Activated CD8-positive, alpha-beta memory T cell treated with anti-CD3 and anti-CD28 coated beads, Interleukin-2, amount 10 ng/mL, durations not matched to agents 7 days and 5 days (primary cell): ENCODE data around the gene SMYD4. TPM values are rescaled to one million over a fixed set of nuclear protein-coding genes. Genes with fewer than 3 reads are reported as not detected.
"Not testable (repeated sequence)": the region's sequence is repeated elsewhere in the genome, so short reads cannot be mapped to it uniquely, and the experiment has no call there.

Experiments
- ATAC-seq: fragments of 150-1000 bp; cut with Tn5 transposase; one replicate; pipeline ENCODE4 v1.10.0; 2021; ENCODE audit warnings: moderate library complexity
- CTCF ChIA-PET: fragments of 350-600 bp; sonication (Branson Sonifier 250); formaldehyde crosslinking; loops from one replicate; lab custom pipeline; 2021; ENCODE audit warnings: antibody characterized with exemption; lab: Charles Lee
- DNase-seq: peaks from one replicate; pipeline ENCODE4 v3.0.0-alpha.2; 2020
- H3K27ac Mint-ChIP-seq: one replicate; pipeline ENCODE4 v1.8.0; 2021; ENCODE audit warnings: mild to moderate bottlenecking, mixed read lengths
- H3K27me3 Mint-ChIP-seq: one replicate; pipeline ENCODE4 v1.8.0; 2021; ENCODE audit warnings: mixed read lengths
- H3K36me3 Mint-ChIP-seq: one replicate; pipeline ENCODE4 v1.8.0; 2021; ENCODE audit warnings: mild to moderate bottlenecking, mixed read lengths
- H3K4me1 Mint-ChIP-seq: one replicate; pipeline ENCODE4 v1.8.0; 2021; ENCODE audit warnings: mixed read lengths
- H3K4me3 Mint-ChIP-seq: one replicate; pipeline ENCODE4 v1.8.0; 2021; ENCODE audit warnings: mild to moderate bottlenecking, moderate library complexity, mixed read lengths
- H3K9me3 Mint-ChIP-seq: one replicate; pipeline ENCODE4 v1.8.0; 2022; ENCODE audit warnings: low read depth, mixed read lengths
- total RNA-seq, 2 experiments: library from RNA; stranded (reverse); gene quantifications; one replicate each; pipeline ENCODE4 v1.2.3, GENCODE V29; 2021

The SMYD4 gene
- total RNA-seq, 2 experiments from 2014 or later, result 34.7 to 45.4 TPM

- Mint-ChIP-seq H3K4me3 (no peak overlapping the region), H3K9me3 (no peaks in the 10 kb centered on the region), H3K36me3 (peaks cover 14% of the 10 kb centered on the region), H3K27ac (no peak overlapping the region), H3K4me1 (no peaks in the 10 kb centered on the region), H3K27me3 (no peaks in the 10 kb centered on the region)
- DNase-seq (no peak), ATAC-seq (no peak)
- CTCF ChIA-PET, result interaction anchor here (1.0 kb wide), 1 partner anchor 90 kb away, joined by 4 read pairs; no protein-coding TSS in a partner anchor
Measured at GRCh38 chr17:1810450-1811103, 19.1 kb downstream of the SMYD4 start.

GRCh38 chr17:1809815-1810214 is 19.9 kb downstream of the SMYD4 start:
- H3K27me3 Mint-ChIP-seq, H3K4me3 Mint-ChIP-seq, DNase-seq, H3K27ac Mint-ChIP-seq, H3K9me3 Mint-ChIP-seq, ATAC-seq, H3K4me1 Mint-ChIP-seq: not testable (repeated sequence)
- H3K36me3 Mint-ChIP-seq, result peaks cover 16% of the 10 kb centered on the region
- CTCF ChIA-PET, result interaction anchor here (0.8 kb wide), 1 partner anchor 607 kb away, joined by 3 read pairs; no protein-coding TSS in a partner anchor

DNA sequence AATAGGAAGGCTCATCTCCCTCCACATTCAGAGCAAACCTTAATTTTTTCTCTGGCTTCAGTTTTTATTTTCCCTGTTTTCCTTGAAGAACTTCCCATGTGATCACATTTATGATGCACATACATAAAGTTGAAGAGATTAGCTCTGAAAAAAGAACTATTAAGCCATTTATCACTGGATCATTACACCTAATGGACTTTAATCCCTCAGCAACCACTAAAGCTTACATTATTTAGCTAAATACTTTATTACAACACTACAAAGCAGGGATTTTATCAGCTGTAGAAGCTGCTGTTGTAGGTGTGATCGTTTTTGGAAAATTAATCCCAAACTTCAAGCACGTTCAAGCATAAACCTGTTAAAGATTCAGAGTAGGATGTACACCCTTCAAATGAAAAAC is 21.1 kb downstream of the SMYD4 start:
- Mint-ChIP-seq H3K9me3 (no peaks in the 10 kb centered on the region), H3K27me3 (no peaks in the 10 kb centered on the region), H3K27ac (no peak overlapping the region), H3K4me3 (no peak overlapping the region), H3K36me3 (peaks cover 22% of the 10 kb centered on the region), H3K4me1 (no peaks in the 10 kb centered on the region)
- no peak for DNase-seq
- CTCF ChIA-PET, result no interaction called here
- ATAC-seq, result no peak

DNA sequence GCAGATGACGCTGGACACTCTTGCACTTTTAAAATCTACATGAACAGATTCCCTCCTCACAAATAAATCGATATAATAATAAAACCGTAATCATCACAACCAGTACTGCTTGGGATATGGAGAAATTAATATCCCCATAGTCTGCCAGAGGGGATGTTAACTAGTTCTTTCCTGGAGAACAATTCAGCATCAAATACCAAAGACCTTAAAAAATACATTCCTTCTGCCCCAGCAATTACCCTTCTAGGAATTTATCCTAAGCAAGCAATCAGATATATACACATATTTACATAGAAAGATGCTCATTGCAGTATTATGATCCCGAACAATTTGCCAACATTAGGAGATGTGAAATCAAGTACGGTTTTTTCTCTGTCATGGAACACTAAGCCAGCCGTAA is 21.8 kb downstream of the SMYD4 start:
- Mint-ChIP-seq H3K4me1 (no peaks in the 10 kb centered on the region), H3K27ac (no peak overlapping the region), H3K27me3 (no peaks in the 10 kb centered on the region), H3K36me3 (peaks cover 25% of the 10 kb centered on the region), H3K4me3 (no peak overlapping the region), H3K9me3 (no peaks in the 10 kb centered on the region)
- DNase-seq, result no peak
- CTCF ChIA-PET, result no interaction called here
- ATAC-seq, result no peak

- peaks cover 26% of the 10 kb centered on the region for H3K36me3 Mint-ChIP-seq
Measured at GRCh38 chr17:1803280-1803679, 26.4 kb downstream of the SMYD4 start.

DNA sequence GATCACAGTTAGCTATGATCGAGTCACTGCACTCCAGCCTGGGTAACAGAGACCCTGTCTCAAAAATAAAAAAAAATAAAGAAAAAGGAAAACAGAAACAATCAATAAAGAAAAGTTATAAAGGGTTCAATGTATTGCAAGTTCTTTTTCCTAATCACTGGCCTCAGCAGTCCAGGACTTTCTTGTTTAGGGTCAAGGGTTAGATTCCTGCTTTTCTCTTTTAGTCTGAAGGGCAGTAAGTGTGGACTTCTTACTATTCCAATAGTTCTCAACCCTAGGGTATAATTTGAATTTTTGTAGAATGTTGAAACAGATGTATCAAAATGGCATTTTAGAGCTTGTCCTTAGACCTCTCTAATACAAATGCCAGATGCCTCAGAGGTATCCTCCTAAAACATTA is 27.3 kb downstream of the SMYD4 start:
- Mint-ChIP-seq H3K27ac (no peak overlapping the region), H3K36me3 (peaks cover 21% of the 10 kb centered on the region), H3K4me3 (no peak overlapping the region), H3K27me3 (no peaks in the 10 kb centered on the region), H3K4me1 (peaks cover under 1% of the 10 kb centered on the region), H3K9me3 (no peaks in the 10 kb centered on the region)
- DNase-seq, result no peak
- CTCF ChIA-PET, result no interaction called here
- no peak for ATAC-seq

More at GRCh38 chr17:1803280-1803679, 26.4 kb downstream of the SMYD4 start:
- ATAC-seq, result no peak
- CTCF ChIA-PET, result interaction anchor here (0.7 kb wide), 1 partner anchor 134 kb away, joined by 4 read pairs; no protein-coding TSS in a partner anchor
- H3K4me1 Mint-ChIP-seq, result no peaks in the 10 kb centered on the region
- no peaks in the 10 kb centered on the region for H3K27me3 Mint-ChIP-seq
- no peak overlapping the region for H3K27ac Mint-ChIP-seq
- no peak for DNase-seq
- H3K4me3 Mint-ChIP-seq, result no peak overlapping the region
- H3K9me3 Mint-ChIP-seq, result no peaks in the 10 kb centered on the region

- no peak for ATAC-seq
- Mint-ChIP-seq H3K27me3 (no peaks in the 10 kb centered on the region), H3K27ac (no peak overlapping the region), H3K4me1 (peaks cover 2% of the 10 kb centered on the region), H3K9me3 (no peaks in the 10 kb centered on the region), H3K4me3 (no peak overlapping the region), H3K36me3 (peaks cover 28% of the 10 kb centered on the region)
- DNase-seq, result no peak
- CTCF ChIA-PET, result interaction anchor here (0.8 kb wide), 1 partner anchor 79 kb away, joined by 3 read pairs; no protein-coding TSS in a partner anchor
Measured at GRCh38 chr17:1800712-1801111, 29.0 kb downstream of the SMYD4 start.

DNA sequence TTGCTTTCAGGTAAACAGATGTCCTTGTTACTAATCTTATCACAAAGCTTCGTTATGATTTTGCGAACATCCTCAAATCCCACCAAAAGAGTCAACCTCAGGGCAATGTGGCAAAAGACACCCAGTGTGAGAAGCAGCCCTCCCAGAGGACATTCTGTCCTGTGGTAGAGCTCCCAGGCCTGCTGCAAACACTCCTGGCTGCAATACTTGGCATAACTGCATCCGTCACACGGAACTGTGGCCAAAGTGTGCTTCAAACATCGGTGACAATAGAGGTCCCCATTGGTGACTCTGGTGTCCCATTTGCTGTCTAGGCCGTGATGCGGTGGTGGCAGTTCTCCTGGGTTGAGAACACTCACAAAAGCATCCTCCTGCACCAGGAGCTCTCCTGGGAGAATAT is 29.5 kb downstream of the SMYD4 start:
- H3K4me1 Mint-ChIP-seq, result peaks cover 2% of the 10 kb centered on the region

GRCh38 chr17:1797846-1798245 is 31.9 kb downstream of the SMYD4 start:
- H3K4me1 Mint-ChIP-seq, H3K9me3 Mint-ChIP-seq, DNase-seq, H3K27me3 Mint-ChIP-seq, H3K27ac Mint-ChIP-seq, H3K4me3 Mint-ChIP-seq, ATAC-seq: not testable (repeated sequence)
- CTCF ChIA-PET, result interaction anchor here (0.9 kb wide), 1 partner anchor 81 kb away, joined by 3 read pairs; no protein-coding TSS in a partner anchor
- peaks cover 20% of the 10 kb centered on the region for H3K36me3 Mint-ChIP-seq

More for the DNA sequence above, 29.5 kb downstream of the SMYD4 start:
- H3K27ac Mint-ChIP-seq, result no peak overlapping the region
- CTCF ChIA-PET, result interaction anchor here (0.8 kb wide), 1 partner anchor 79 kb away, joined by 3 read pairs; no protein-coding TSS in a partner anchor
- peaks cover 27% of the 10 kb centered on the region for H3K36me3 Mint-ChIP-seq
- no peak overlapping the region for H3K4me3 Mint-ChIP-seq
- H3K27me3 Mint-ChIP-seq, result no peaks in the 10 kb centered on the region
- no peaks in the 10 kb centered on the region for H3K9me3 Mint-ChIP-seq
- DNase-seq (no peak), ATAC-seq (no peak)

- no peak overlapping the region for H3K4me3 Mint-ChIP-seq
- H3K36me3 Mint-ChIP-seq, result peaks cover 20% of the 10 kb centered on the region
- no peaks in the 10 kb centered on the region for H3K9me3 Mint-ChIP-seq
- no peak for DNase-seq
- peaks cover 6% of the 10 kb centered on the region for H3K4me1 Mint-ChIP-seq
- CTCF ChIA-PET, result interaction anchor here (0.9 to 1.2 kb wide), 2 partner anchors 76 to 81 kb away, joined by 3 read pairs; no protein-coding TSS in a partner anchor
- H3K27ac Mint-ChIP-seq, result peak overlapping the region; percentile 63
- ATAC-seq, result no peak
- H3K27me3 Mint-ChIP-seq, result no peaks in the 10 kb centered on the region
Measured at GRCh38 chr17:1797323-1797722, 32.4 kb downstream of the SMYD4 start.

- Mint-ChIP-seq H3K9me3 (no peaks in the 10 kb centered on the region), H3K36me3 (peaks cover 20% of the 10 kb centered on the region), H3K27me3 (no peaks in the 10 kb centered on the region), H3K4me1 (peaks cover 6% of the 10 kb centered on the region), H3K27ac (no peak overlapping the region), H3K4me3 (no peak overlapping the region)
- CTCF ChIA-PET, result interaction anchor here (1.2 kb wide), 1 partner anchor 76 kb away, joined by 3 read pairs; no protein-coding TSS in a partner anchor
- ATAC-seq, result no peak
- no peak for DNase-seq
Measured at GRCh38 chr17:1796800-1797199, 32.9 kb downstream of the SMYD4 start.

GRCh38 chr17:1793447-1793806 is 36.3 kb downstream of the SMYD4 start:
- peaks cover 6% of the 10 kb centered on the region for H3K4me1 Mint-ChIP-seq
- CTCF ChIA-PET, result interaction anchor here (1.4 kb wide), 1 partner anchor 77 kb away, joined by 4 read pairs; no protein-coding TSS in a partner anchor
- peak overlapping the region; percentile 46 for H3K27ac Mint-ChIP-seq
- ATAC-seq, result no peak
- H3K36me3 Mint-ChIP-seq, result peaks cover 20% of the 10 kb centered on the region
- H3K27me3 Mint-ChIP-seq, result no peaks in the 10 kb centered on the region
- H3K9me3 Mint-ChIP-seq, result no peaks in the 10 kb centered on the region
- DNase-seq, result no peak
- no peak overlapping the region for H3K4me3 Mint-ChIP-seq

DNA sequence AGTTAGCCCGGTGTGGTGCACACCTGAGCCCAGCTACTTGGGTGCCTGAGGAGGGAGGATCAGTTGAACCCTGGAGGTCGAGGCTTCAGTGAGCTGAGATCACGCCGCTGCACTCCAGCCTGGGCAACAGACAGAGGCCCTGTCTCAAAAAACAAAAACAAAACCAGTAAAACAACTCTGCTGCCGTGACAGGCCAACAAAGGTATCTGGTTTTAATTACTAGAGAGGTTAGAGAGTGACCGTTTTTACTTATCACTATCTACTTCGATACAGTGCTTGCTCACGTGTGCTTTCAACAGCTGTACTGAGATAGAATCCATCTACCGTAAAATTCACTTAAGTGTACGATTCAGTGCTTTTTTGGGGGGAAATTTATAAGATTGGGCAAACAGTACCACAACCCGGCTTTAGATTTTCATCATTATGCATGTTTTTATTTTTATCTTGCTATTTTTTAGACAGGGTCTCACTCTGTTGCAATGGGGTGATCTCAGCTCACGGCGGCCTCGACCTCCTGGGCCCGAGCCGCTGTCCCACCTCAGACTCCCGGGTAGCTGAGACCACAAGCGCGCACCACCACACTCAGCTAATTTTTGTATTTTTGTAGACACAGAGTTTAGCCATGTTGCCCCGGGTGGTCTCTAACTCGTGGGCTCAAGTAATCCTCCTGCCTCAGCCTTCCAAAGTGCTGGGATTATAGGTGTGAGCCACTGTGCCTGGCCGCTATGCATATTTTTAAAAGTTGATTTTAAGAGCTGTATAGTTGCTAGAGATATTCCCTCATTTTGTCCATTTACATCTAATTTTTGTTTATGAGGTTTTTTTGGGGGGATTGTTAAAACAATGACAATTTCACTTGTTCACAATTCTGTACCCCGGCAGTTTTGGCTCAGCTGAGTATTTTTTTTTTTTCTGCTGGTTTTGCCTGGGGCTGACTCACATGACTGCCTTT is 36.9 kb downstream of the SMYD4 start:
- no peak for ATAC-seq
- H3K27ac Mint-ChIP-seq, result peak overlapping the region; percentile 46
- H3K4me3 Mint-ChIP-seq, result no peak overlapping the region
- H3K36me3 Mint-ChIP-seq, result peaks cover 20% of the 10 kb centered on the region
- H3K27me3 Mint-ChIP-seq, result no peaks in the 10 kb centered on the region
- H3K9me3 Mint-ChIP-seq, result no peaks in the 10 kb centered on the region
- DNase-seq, result no peak
- CTCF ChIA-PET, result interaction anchor here (1.4 kb wide), 1 partner anchor 76 kb away, joined by 4 read pairs; no protein-coding TSS in a partner anchor
- H3K4me1 Mint-ChIP-seq, result peaks cover 6% of the 10 kb centered on the region
